Iris pigment epithelial cell (primary cell): ENCODE measurements around the gene NTN5.
"Not testable (repeated sequence)": the region's sequence is repeated elsewhere in the genome, so short reads cannot be mapped to it uniquely, and the experiment has no call there.

Experiments
- DNase-seq: peaks from one replicate; pipeline ENCODE4 v3.0.0-alpha.2; 2011; ENCODE audit warnings: low read depth

NTN5 gene

DNA sequence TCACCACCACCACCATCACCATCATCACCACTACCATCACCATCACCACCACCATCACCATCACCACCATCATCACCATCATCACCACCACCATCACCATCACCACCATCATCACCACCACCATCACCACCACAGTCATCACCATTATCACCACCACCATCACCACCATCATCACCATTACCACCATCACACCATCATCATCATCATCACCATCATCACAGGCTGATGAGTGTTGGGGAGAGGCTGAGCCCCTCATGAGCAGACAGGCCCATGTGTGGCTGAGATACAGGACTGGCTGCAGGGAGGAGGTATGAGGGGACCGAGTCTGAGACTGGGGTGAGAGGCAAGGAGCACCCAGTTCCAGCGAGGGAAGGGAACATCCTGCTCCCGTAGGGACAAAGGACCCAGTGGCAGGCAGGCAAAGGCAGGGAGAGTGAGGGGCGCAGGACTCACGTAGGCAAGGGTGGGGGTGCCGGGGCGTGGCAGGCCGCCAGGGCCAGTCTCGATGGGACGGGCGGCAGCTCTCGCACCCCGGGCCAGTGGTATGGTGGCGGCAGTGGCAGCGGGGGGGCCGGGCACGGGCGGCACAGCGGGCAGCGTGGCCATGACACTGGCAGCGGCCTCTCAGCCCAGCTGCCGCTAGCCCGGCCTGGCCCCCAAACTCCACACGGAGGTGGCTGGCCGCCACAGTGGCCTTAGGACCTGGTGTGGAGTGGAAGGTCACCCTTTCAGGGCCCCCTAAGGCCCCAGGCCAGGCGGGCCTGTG is 2.7 kb downstream of the NTN5 start:
- DNase-seq, result no peak

DNA sequence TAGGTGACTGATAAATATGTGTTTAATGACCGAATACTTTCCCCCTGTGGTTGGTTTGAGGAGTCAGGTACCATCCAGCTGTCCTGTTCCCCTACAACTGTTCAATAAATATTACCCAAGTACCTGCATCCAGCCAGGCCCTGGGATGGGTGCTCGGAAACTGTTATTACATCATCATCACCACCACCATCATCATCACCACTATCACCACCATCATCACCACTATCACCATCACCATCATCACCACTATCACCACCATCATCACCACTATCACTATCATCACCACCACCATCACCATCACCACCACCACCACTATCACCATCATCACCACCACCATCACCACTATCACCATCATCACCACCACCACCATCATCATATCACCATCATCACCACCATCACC is 4.1 kb downstream of the NTN5 start:
- DNase-seq, result no peak

DNA sequence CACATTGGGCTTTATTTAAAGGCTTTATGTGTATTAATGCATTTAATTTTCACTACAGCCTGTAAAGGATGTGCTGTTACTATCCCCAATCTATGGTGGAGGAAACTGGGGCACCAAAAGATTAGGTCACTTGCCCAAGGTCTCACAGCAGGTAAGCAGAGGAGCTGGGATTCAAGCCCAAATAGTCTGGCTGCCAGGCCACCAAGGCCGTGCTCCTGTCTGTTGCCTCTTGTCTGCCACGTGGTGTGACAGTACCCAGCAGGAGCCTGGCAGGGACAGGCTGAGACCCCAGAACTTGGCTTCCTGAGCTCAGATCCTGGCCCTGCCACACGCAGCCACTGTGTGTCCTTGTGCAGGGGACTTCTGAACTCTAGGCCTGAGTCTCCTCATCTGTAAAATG is 4.5 kb downstream of the NTN5 start:
- no peak for DNase-seq

DNA sequence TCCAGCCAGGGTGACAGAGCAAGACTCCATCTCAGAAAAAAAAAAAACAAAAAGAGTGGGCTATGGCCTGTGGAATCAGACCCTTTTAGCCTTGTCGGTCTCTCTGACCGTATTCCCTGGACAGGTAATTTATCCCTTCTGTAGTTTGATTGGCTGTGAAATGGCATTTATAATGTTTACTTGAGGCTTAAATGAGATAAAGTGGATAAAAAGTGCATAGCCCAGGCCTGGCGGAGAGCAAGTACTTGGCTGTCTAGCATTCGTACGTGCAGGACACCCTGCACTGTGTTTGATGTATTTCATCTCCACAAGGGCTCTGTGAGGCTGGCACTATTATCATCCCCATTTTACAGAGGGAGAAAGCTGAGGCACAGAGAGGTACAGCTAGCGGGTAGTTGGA is 7.0 kb downstream of the NTN5 start:
- DNase-seq, result no peak

DNA sequence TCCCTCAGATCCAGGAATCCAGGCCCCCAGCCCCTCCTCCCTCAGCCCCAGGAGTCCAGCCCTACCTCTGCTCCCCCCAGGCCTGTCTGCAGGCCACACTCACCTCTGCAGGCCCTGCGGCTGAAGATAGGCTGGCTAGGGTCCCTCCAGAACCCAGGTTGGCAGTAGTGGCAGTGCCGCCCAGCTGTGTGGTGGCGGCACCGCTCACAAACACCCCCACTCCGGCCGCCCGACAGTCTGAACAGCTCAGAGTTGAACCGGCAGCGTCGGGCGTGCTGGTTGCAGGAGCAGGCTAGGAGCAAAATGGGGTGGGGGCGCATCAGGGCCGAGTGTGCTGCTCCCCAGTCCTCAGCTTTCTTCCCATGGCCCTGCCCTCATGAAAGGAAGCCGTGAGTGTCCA is 8.3 kb downstream of the NTN5 start:
- no peak for DNase-seq

DNA sequence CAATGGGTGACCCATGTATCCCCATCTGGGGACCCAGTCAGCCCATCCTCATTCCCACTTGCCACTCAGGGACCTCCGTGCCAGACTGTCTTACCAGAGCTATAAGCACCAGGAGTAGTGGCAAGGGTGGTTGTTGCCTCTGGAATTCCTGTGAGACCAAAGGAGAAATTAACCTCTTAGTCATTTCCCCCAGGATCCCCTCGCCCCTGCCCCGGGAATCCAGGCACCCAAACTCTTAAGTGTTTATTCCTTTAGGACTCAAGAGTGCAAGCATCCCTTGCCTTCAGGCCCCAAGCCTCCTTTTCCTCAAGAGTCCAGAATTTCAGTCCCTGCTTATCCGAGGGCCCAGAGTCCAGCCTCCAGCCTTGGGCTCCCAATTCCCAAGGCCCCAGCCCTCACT is 9.2 kb downstream of the NTN5 start:
- no peak for DNase-seq

DNA sequence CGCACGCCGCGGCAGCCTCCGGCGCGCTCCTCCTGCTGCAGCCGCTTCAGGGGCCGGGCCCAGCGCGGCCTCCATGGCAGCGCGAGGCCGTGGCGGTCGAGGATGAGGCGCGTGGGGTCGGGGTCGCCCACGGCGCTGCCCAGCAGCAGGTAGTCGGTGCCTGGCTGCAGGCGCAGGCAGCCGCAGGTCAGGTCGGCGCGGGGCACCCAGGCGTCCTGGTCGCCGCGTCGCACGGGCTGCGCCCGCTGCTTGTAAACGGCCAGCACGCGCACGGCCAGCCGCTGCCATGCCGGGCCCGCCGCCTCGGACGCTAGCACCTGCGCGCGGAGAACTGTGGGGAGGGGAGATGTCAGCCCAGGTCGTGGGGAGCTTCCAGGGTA is 11.1 kb downstream of the NTN5 start:
- no peak for DNase-seq

DNA sequence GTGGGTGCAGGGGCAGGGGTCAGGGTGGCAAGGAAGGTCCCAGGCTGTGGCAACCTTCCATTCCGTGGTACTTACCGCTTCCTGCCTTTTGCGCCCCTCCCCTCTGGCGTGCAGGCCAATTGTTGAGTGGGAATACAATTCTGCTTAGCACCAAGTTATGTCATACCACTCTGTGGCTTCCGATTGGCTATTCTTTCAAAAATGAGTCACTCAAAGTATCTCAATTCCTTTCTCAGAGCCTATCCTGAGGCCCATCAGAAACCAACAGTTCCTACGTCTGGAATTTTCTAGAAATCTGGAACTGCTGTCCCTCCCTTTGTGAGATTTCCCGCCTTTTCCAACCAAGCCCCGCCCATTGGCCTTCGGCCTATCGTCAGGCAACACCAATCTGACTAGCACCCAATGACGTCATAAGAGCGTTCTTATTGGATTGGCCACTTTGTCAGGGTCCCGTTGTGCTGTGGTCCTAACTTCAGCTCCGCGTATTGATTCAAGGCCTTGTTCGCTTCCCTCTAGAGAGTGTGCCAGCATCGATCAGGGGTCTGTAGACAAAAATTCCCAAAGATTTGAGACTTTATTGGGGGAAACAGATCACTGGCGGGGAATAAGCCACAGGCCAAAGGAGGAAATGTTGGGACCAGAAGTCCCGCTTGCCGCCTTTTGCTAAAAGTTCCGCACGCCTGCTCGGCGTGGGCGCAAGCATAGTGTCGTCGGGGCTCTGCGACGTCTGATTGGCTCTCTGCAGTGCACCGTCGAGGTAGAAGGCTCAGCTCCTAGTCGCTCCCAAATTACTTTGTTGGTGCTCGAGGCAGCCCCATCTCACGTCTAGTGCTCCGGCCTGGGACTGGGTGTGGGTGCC is 11.7 kb downstream of the NTN5 start:
- DNase-seq, result peak; percentile 82

DNA sequence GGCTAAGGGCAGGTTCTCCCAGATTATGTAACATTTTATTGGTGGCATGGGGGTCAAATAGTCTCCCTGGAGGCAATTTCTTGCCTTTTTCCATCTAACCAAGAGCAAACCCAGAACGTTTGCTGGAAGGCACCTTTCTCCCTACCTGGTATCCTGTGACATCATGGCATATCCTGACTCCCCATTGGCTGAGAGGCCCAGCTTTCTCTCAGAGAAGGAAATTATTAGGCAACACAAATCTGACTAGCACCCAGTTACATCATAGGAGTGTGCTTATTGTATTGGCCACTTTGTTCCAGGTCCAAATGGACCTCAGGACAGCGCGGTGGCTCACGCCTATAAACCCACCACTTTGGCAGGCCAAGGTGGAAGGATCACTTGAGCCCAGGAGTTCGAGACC is 13.0 kb downstream of the NTN5 start:
- peak; percentile 63 for DNase-seq

DNA sequence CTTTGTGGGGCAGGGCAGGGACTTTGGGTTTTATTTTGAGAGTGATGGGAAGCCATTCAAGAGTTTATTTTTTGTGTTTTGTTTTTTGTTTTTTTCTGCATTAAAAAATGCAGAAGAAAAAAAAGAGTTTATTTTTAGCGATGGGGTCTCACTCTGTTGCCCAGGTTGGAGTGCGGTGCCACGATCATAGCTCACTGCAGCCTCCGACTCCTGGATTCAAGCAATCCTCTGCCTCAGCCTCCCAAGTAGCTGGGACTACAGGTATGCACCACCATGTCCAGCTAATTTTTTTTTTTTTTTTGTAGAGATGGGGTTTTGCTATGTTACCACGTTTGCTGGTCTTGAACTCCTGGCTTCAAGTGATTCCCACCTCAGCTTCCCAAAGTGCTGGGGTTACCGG is 14.3 kb downstream of the NTN5 start:
- no peak for DNase-seq

DNA sequence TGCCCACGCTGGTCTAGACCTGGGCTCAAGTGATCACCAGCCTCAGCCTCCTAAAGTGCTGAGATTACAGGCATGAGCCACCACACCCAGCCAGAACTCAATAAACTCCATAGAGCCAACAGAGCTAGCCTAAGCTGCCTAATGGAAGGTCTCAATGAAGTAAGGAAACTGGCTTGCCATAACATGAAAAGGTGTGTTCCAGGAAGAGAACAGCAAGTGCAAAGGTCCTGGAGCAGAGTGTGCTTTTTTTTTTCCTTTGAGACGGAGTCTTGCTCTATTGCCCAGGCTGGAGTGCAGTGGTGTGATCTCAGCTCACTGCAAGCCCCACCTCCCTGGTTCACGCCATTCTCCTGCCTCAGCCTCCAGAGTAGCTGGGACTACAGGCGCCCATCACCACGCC is 15.0 kb downstream of the NTN5 start:
- not testable (repeated sequence) for DNase-seq

DNA sequence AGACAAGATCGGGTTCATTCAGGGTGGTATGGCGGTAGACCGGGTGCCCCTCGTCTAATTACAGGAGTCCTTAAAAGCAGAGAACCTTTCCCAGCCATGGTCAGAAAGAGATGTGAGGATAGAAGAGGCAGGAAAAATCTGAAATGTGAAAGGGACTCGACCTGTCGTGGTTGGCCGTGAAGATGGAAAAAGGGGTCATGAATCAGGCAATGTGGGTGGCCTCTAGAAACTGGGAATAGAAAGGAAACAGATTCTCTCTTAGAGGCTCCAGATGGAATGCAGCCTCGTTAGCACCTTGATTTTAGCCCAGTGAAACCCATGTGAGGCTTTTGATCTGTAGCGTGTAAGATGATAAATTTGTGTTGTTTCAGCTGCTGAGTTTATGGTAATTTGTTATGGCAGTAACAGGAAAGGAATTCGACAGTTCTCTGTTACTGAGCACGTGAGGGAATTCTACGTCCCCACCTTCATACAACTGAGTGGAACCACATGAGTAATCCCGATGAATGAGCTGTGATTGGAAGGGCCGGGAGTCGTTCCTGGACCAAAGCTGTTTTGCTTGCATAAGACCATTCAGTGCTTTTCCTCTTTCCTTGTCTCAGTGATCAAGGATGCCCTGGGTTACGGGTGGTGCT is 15.9 kb downstream of the NTN5 start:
- DNase-seq, result peak; percentile 81

DNA sequence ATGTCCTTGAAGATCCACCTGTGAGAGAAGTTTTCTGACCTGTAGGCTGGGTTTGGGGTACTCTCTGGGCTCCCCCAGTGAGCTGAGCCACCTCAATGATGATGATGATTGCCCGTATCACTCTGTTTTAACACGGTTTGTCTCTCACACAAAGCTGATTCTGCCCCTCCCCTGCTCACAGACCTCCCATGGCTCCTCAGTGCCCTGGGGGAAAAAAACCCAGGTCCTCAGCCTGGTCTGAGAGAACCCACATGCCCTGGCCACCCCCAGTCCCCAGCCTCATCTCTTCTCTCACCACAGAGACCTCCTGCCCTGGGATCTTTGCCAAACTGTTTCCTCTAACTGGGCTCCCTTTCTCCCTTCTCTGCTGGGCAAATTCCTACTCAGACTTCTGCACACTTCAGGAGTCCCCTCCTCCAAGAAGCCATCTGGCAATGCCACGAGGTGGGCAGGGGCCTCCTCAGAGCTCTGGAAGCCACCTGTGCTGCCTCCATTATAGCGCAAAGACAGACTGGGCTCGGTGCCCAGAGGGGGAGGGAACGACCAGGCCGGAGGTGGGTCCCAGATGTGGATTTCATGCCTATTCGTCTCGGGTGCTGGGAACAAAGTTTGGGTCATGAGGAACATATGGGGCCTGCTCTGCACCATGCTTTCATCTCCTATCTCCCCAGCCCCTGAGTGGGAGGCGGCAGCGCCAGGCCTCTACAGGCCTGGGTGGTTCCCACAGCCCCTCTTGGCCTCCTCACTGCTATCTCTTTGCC is 18.3 kb downstream of the NTN5 start:
- no peak for DNase-seq

DNA sequence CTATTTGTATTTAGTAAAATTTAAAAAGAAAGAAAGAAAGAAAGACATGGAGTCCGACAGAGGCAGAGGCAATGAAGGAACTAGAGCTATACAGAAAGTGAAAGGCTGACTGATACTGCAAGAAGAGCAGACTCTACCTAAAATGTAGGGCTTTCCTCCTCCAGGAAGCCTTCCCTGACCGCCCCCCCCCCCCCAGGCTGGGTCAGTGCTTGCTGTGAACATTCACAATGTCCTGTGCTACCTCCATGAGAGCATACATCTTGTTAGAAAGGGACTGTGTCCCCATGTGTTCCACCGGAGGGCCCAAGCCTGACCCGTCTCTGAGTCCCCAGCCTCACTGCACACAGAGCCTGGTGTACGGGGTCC is 21.2 kb downstream of the NTN5 start:
- DNase-seq, result no peak

DNA sequence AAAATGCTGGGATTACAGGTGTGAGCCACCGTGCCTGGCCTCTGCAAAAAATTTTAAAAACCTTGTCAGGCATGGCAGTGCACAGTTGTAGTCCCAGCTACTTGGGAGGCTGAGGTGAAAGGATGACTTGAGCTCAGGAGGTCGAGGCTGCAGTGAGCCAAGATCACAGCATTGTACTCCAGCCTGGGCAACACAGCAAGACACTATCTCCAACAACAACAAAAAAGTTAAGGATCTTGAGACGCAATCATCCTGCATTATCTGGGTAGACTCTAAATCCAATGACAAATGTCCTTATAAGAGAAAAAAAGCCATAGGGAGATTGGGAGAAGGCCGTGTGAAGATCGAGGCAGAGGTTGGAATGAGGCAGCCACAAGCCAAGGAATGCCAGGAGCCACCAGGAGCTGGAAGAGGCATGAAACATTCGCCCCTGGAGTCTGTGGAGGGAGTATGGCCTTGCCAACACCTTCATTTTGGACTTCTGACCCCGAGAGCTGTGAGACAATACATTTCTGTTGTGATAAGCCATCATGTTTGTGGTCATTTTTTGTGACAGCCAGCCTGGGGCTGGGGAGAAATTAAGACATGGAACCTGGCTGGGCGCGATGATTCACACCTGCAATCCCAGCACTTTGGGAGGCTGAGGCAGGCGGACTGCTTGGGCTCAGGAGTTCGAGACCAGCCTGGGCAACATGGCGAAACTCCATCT is 21.7 kb downstream of the NTN5 start:
- DNase-seq, result no peak

DNA sequence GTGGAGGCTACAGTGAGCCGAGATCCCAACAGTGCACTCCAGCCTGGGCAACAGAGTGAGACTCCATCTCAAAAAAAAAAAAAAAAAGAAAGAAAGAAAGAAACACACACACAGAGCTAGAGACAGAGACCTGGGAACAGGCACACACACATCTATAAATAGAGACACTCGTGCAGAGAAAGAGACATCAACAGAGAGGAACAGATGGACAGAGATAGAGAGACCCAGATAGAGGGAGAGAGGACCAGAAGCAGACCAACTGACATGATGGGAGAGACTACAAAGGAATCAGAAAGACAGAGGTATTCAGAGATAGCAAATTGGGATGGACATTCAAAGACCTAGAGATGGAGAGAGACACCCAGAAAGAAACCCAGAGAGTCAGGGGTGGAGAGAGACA is 24.7 kb downstream of the NTN5 start:
- DNase-seq, result no peak

DNA sequence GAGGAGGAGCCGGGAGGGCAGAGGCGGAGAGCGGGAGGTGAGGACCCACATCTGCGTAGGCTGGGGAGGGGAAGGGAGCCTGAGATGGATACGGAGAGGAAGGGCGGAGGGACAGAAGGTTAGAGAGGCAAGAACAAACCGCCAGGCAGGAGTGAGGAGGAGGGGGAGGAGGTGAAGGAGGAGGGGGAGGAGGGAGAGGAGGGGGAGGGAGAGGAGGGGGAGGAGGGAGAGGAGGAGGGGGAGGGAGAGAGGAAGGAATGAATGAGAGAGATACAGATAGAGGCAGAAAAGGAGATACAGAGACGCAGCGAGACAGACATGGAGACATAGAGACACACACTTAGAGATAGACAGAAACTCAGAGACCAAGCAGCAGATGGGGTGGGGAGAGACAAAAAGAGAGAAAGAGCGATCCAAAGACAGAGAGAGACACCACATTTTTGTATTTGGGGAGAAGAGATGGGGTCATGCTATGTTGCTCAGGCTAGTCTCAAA is 26.0 kb downstream of the NTN5 start:
- DNase-seq, result no peak

DNA sequence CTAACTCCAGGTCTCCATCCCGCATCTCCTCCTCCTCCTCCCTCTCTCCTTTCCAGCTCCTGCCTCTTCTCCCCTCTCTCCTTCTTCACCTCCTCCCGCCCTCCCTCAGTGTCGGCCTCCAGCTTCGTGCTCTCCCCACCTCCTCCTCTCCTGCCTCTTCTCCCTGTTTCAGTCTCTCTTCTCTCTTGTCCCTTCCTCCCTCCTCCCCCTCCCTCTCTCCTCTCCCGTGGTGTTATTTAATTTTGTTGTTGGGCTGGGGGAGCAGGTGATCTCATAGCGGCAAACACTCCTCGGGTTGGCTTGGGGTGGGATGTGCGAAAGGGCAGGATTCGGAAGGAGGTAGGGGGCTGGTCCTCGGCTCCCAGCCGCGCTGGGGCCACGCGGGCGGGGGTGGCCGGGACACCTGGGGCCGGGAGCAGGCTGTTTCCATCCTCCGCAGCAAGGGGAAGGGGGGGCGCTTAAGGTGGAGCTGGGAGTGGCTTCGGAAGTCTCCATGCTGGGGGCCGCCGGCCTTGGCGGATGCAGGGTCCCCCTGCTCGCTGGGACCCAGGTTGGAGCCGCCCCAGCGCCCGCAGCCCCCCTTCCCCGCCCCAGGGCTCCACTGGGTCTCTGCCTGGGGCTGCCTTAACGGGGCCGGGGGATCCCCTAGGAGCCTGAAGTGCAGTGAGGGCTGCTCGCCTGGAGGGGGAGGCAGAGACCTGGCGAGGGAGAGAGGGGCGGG is 26.7 kb downstream of the NTN5 start, which contains the start of gene CA11:
Gene CA11, minus strand, starts transcription at position 187 of the 721 bp plus-strand sequence. CDS start 555 bp downstream, outside the sequence.
- DNase-seq, result peak; percentile 80

DNA sequence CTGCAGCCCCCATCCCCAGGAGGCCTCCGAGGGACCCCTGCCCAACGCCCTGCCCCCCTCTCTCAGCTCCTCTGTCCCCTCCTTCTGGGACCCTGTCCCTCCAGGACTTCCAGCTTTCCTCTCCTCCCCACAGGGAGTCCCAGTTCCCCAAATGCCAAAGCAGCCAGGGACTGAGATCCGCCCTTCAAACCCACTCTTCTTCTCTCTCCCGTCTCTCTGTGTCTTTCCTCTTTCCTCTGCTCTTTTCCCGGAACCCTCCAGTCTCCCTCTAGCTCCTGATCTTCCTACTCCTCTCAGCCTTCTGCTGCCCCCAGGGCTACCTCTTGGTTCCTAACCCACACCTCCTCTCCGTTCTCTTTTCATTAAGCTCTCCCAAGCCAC is 27.2 kb downstream of the NTN5 start:
- no peak for DNase-seq

DNA sequence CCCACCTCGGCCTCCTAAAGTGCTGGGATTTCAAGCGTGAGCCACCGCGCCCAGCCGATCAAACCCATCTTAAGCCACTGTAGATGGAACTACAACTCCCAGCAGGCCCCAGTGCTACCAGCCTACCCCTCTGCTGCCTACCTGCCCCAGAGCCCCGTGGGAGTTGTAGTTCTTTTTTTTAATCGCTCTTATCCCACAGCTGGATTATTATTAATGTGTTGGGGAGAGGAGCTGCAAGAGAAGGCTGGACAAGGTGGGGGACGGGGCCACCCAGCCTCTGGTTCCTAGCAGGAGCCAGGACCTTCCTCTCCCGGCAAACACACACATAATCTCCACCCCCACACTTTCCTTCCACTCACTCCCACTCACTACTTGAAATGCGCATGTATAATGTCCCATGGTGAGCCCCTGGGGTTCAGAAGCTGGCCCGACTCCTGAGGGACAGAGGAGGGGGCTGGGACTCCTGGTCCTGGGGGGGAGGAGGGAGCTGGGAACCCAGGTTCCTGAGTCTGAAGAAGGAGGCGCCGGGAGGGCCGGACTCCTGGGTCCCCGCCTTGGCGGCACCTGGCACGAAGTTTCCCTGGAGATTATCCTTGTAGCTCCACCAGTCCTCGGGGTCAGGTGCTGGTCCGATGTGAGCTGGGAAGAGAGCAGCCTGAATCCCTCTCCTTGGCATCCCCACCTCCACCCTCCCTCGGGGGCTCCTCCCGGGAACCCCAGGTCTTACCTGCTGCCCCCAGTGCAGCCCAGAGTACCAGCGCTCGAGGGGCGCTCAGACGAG is 27.8 kb downstream of the NTN5 start:
- DNase-seq, result peak; percentile 77
